Peyer's patch (tissue), 4 donors: Measurements from ENCODE around the gene RREB1.

Experiments
- CTCF ChIP-seq, 6 experiments: fragments of 450-650 bp in 4 of 6; fragments of 200-600 bp in 2 of 6; sonication (generic) in 1 of 6; IDR thresholded peaks; one replicate each; pipeline ENCODE4 v1.5.1; 2017 to 2019; ENCODE audit warnings: antibody characterized with exemption in 6 of 6, mild to moderate bottlenecking in 3 of 6, moderate library complexity in 1 of 6
- POLR2A ChIP-seq, 2 donors: fragments of 450-650 bp; IDR thresholded peaks; one replicate each; pipeline ENCODE4 v1.5.1; 2017; ENCODE audit warnings: antibody characterized with exemption in 2 of 2, mild to moderate bottlenecking in 2 of 2, moderate library complexity in 2 of 2

- no peak for TF ChIP-seq CTCF (IDR thresholded peaks at IDR 0.05)
- TF ChIP-seq POLR2A (IDR thresholded peaks at IDR 0.05) = no peak
These were observed 11.6 kb downstream of the RREB1 start for GRCh38 chr6:7119272-7119801.
